Activated CD4-positive, alpha-beta T cell treated with anti-CD3 and anti-CD28 coated beads, Interleukin-2, Interleukin-6, amounts not matched to agents 100 ng/mL and 50 ng/mL, durations not matched to agents 16 hours and 8 hours (primary cell): ENCODE data around the gene EGF.
A peak's percentile ranks its signal among the peaks of the same experiment; 100 is the strongest.
"Not testable (repeated sequence)": the region's sequence is repeated elsewhere in the genome, so short reads cannot be mapped to it uniquely, and the experiment has no call there.

ENCODE experiments used
- DNase-seq: peaks from one replicate; pipeline ENCODE4 v3.0.0-alpha.2; 2020

The EGF gene

DNA sequence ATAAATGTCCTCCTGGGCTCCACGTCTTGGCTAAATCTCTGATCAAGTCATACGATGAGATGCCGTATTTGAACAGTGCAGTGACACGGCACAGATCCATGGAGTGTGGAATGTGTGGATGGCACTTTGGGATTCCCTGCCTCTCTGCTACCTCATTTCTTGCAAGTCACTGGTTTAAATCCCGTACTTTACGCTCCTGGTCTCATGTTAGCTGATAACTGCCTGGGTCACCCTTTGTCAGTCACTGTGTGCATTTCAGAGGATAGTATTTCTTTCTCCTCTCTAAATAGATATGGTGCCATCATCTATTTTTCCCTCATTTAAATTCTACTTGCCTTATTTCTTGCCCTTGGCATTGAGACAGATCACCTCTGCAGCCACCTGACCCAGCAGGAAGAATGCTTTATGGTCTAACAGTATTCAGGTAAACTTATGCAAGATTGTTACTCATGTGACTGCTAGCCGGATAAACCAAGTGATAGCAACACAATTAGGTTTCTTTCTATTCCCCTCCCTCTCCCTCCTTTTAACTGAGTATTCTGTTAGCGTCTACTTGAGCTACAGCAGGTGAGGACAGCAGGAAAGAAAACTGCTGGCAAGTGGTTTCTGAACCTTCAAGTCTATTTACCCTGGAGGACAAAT lies 2.8 kb downstream of the EGF start:
- no peak for DNase-seq

DNA sequence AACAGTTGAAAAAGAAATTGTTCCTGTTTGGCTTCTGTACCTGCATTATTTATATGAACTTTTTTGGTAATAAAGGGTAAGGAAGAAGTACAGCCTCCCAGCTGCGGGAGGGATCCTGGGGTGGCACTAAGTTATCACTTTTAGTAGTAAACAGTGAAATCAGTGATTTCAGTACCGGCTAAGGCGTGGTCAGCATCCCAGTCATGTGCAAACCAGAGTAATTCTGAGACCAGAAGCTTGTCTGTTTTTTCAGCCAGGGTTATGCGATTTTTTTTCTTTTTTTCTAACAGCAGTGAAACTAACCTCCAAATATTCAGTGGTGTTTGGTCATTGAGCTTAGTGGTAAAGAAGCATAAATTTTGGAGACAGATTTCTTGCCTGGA lies 3.3 kb downstream of the EGF start:
- peak; percentile 30 for DNase-seq

DNA sequence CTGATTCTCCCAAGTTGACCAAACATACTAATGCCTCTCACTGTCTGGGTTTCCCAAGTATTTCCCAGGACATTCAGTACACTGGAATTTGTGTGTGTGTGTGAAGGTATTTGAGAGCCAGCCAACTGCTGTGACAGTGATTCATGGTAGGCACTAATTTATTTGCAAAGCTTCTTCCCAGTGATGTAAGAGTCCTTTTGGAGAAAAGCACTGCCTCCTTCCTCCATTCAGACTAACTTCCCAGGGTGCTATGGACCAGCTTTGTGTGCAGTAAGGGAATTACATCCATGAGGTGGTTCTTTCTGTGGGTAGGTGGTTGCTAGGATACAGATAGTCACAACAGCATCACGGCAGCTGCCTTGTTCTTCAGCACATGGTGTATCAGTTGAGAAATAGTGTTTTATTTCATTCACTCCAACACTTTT lies 8.7 kb downstream of the EGF start:
- DNase-seq: no peak

DNA sequence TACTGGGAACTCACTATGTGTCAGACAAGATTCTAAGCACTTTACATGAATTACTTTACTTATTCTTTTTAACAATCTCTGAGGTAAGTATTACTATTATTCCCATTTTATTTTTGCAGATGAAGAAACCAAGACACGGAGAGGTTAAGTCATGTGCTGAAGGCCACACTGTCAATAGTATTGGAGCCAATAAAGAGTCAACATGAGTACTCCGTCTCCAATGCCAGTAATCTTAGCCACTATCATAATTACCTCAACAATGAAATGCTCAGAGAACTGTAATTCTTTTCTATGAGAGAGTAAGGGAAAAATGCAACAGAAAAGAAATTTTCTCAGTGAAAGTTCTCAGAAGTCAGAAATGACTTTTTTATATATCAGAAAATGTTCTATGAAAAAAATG lies 12.7 kb downstream of the EGF start:
- no peak for DNase-seq

DNA sequence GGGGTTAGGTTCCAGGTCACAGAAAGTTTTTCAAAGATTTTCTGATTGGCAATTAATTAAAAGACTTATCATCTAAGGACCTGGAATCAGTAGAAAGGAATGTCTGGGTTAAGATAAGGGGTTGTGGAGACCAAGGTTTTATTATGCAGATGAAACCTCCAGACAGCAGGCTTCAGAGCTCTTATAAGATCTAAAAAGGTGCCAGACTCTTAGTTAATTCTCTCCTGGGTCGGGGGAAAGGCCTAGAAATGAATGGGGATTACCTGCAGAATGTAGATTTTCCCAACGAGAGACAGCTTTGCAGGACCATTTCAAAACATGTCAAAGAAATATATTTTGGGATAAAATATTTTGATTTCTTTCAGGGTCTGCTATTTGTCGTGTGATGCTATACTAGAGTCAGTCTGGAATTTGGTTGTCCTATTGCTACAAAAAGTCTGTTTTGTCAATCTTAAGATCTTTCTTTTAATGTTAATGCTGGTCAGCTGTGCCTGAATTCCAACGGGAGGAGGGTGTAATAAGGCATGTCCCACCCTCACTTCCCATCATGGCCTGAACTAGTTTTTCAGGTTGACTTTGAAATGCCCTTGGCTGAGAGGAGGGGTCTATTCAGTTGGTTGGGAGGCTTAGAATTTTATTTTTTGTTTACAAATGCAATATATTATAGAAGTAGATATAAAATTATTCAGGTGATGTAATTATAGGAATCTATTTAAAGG lies 15.8 kb downstream of the EGF start:
- DNase-seq: no peak

DNA sequence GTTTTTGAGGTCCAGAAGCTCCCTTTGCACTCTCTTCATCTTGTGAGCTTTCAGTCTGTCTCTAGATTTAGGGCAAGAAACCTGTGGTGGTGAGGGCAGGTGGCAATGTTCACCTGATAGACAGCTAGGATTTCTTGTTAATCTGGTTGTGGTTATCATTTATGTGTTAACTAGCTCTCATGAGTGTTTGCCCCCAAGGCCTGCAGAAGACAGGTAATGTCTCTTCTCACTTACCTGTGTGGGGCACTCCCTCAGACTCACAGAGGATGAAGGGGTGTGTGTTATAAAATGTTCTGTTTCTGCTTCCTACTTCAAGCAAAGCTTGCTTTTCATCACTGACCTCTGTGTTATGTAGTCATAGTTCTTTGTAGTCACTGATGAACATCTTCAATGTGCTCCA lies 17.8 kb downstream of the EGF start:
- no peak for DNase-seq

- no peak for DNase-seq
These were observed 18.2 kb downstream of the EGF start for GRCh38 chr4:109930872-109931271.

GRCh38 chr4:109931318-109931717 lies 18.6 kb downstream of the EGF start:
- no peak for DNase-seq

DNA sequence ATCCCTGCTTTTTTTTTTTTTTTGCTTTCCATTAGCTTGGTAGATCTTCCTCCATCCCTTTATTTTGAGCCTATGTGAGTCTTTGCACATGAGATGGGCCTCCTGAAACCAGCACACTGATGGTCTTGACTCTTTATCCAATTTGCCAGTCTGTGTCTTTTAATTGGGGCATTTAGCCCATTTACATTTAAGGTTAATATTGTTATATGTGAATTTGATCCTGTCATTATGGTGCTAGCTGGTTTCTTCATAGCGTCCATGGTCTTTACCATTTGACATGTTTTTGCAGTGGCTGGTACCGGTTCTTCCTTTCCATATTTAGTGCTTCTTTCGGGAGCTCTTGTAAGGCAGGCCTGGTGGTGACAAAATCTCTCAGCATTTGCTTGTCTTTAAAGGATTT lies 24.7 kb downstream of the EGF start:
- not testable (repeated sequence) for DNase-seq

DNA sequence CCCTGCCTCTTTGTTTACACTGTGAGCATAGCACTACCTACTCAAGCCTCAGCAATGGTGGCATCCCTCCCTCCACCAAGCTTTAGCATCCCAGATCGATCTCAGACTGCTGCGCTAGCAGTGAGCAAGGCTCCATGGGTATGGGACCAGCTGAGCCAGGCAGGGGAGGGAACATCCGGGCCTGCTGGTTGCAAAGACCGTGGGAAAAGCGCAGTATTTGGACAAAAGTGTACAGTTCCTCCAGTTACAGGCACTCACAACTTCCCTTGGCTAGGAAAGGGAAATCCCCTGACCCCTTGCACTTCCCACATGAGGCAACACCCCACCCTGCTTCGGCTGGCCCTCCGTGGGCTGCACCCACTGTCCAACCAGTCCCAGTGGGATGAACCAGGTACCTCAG lies 26.5 kb downstream of the EGF start:
- no peak for DNase-seq

GRCh38 chr4:109942292-109942926 lies 29.7 kb downstream of the EGF start:
- DNase-seq: no peak

DNA sequence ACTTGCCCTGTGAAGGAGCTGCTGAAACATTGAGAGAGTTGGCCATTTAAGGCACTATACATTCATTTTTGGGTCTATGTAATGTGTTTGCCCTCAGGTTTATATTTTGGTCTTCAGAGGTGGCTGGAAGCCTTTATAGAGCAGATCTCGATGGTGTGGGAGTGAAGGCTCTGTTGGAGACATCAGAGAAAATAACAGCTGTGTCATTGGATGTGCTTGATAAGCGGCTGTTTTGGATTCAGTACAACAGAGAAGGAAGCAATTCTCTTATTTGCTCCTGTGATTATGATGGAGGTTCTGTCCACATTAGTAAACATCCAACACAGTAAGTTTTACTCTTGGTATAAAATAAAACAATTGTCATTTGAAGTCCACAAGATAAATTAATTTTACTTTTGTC lies 31.1 kb downstream of the EGF start:
- no peak for DNase-seq

DNA sequence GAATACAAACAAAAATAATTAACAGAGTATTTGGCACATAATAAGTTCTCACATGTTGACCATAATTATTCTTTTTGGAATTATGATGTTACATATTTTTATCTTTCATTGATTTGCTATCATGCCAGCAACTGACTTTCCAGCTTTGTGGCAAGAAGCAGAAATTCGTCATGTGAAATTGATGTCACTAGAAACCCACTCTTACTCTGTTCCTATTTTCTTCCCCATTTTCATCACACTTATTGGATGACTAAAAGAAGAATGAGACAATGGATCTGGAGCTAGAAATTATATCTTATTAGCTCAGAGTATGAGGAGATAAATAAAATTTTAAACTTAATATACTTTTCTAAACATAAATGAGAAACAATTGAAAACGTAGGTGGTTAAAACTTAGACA lies 31.9 kb downstream of the EGF start:
- no peak for DNase-seq

GRCh38 chr4:109945056-109945455 lies 32.4 kb downstream of the EGF start:
- peak; percentile 15 for DNase-seq

DNA sequence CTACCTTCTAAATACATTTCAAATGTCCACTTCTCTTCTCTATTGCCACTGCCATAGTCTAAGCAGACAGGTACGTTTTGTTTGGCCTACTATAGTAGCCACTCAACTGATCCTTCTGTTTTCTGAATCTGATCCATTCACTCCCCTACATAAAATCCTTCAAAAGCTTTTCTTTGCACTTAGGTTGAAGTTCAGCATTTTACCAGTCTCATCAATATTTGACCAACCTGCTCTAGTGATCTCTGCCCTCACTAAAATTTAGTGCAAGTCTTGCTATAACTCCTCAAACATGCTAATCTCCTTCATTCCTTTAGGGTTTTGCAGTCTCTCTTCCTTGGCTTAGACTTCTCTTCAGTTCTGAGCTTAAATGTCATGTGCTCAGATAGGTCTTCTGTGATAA lies 33.4 kb downstream of the EGF start:
- DNase-seq: no peak

- peak; percentile 57 for DNase-seq
These were observed 34.8 kb downstream of the EGF start for GRCh38 chr4:109947457-109947856.

- DNase-seq: no peak
These were observed 35.2 kb downstream of the EGF start for GRCh38 chr4:109947918-109948317.

DNA sequence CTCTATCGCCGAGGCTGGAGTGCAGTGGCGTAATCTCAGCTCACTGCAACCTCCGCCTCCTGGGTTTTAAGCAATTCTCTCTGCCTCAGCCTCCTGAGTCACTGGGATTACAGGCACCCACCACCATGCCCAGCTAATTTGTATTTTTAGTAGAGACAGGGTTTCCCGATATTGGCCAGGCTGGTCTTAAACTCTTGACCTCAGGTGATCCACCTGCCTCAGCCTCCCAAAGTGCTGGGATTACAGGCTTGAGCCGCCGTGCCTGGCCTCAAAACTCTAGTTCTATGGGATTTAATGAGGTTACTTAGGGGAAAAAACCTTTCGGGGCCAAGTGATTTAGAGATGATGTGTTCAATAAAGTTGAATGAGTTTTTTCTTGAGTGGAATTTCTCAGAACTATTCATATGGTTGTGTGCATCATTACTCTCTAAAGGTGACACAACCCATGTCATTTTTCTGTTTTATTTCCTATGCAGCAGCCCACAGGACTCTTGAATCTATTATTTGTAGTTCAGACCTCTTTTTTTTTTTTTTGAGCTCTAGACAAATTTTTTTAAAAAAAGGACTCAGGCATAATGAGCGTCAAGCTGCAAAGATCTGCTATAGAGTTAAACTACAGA lies 36.5 kb downstream of the EGF start:
- DNase-seq: not testable (repeated sequence)

GRCh38 chr4:109952612-109953011 lies 39.9 kb downstream of the EGF start:
- DNase-seq: no peak

DNA sequence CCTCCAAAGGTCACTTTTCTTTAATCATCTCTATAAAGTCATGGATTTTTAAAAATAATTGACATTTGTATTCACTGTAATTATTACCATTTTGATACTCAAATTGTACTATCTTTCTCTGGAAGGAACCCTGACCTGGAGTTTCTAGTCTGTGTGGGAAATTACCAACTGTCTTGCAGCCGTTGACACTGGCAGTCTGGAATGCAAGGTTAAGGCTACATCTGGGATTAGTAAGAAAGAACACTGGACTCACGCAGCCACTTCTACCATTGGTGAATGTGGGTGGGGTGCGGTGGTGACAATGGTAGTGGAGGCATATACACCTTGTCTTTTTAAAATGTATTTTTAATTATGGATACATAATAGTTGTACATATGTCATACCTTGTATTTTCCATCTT lies 40.9 kb downstream of the EGF start:
- DNase-seq: no peak

GRCh38 chr4:109955146-109955545 lies 42.5 kb downstream of the EGF start:
- no peak for DNase-seq

DNA sequence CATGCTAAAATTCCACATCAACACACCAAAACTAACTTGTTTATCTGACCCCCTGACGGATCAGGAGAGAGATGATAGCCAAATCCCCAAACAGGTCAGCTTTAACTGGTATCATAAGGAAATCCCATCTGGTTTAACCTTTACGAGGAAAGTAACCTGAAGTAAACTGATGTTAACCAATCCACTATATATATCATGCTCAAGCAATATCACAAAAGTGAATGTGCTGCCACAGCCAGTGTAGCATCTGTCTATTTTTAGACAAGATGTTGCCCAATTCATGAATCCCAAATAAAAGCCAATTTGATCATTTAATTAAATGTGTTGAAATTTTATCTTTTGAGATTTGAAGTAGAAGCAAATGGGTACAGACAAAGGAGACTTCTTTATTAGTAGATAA lies 44.5 kb downstream of the EGF start:
- no peak for DNase-seq

- no peak for DNase-seq
These were observed 46.5 kb downstream of the EGF start for GRCh38 chr4:109959195-109959594.

DNA sequence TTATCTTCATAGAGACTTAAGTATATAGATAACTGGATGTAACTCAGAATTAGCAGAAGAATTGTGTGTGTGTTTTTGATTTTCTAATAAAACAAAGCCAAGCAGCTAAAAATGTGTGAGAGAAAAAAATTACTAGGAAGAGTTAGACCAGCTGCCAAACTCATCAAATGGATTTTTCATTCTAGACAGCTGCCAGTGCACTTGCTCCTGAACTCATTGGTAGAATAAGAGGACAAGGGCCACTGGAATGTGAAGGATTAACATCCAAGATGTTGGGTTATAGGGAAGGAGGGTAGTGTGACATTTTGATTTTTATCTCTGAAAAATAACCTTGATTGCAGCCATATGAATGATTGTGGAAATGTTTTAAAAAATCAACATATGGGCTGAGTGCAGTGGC lies 49.7 kb downstream of the EGF start:
- no peak for DNase-seq
